Endothelial cell of umbilical vein (primary cell): ENCODE measurements around the gene FOXO6. TPM values are rescaled to one million over a fixed set of nuclear protein-coding genes. Genes with fewer than 3 reads are reported as not detected.

Experiments used
- BruUV-seq: library from RNA; stranded (reverse); fragments of 400-500 nt; replicated peaks from 2 replicates; lab custom pipeline; 2021; lab: Mats Ljungman, UMichigan
- CTCF ChIA-PET: fragments of 300-600, 350-600 bp; sonication (Branson Sonifier 250); formaldehyde crosslinking; loops from one replicate; lab custom pipeline; 2021; ENCODE audit warnings: antibody characterized with exemption, inconsistent platforms; lab: Charles Lee
- POLR2A ChIA-PET: fragments of 300-600, 350-600 bp; sonication (Branson Sonifier 250); formaldehyde crosslinking; loops from one replicate; lab custom pipeline; 2021; ENCODE audit warnings: antibody characterized with exemption, inconsistent platforms; lab: Charles Lee
- DNase-seq: peaks from one replicate; pipeline ENCODE4 v3.0.0-alpha.2; 2011; ENCODE audit warnings: low read depth, low spot score
- FAIRE-seq: peaks from 2 replicates; lab custom pipeline; 2011; peaks lifted over from hg19 to GRCh38; lab: Jason Lieb, UNC
- H2AFZ ChIP-seq: 2 replicates; pipeline ENCODE4 v1.6.0; 2012; ENCODE audit warnings: low read depth, low read length, control low read depth, inconsistent platforms
- H3K27ac ChIP-seq: 2 replicates; pipeline ENCODE4 v1.5.1; 2011; ENCODE audit warnings: low read depth, mild to moderate bottlenecking, control low read depth, low read length, moderate library complexity; ENCODE audit not compliant: insufficient read depth
- H3K27me3 ChIP-seq, 2 experiments: 2 replicates each; pipeline versions ENCODE4 v1.6.0 to v1.6.1; 2011; ENCODE audit warnings: low read length in 2 of 2, mixed read lengths in 1 of 2; ENCODE audit not compliant: control insufficient read depth in 2 of 2, insufficient read depth in 2 of 2
- H3K36me3 ChIP-seq, 2 experiments: 2 replicates in 1 of 2; 3 replicates in 1 of 2; pipeline ENCODE4 v1.5.1; 2011; ENCODE audit warnings: low read length in 2 of 2, mild to moderate bottlenecking in 1 of 2, moderate library complexity in 1 of 2; ENCODE audit not compliant: control insufficient read depth in 2 of 2, insufficient read depth in 2 of 2; ENCODE audit errors: extremely low read depth in 1 of 2
- H3K4me1 ChIP-seq: 3 replicates; pipeline ENCODE4 v1.5.1; 2011; ENCODE audit warnings: mild to moderate bottlenecking, low read length; ENCODE audit not compliant: control insufficient read depth, insufficient read depth; ENCODE audit errors: extremely low read depth
- H3K4me2 ChIP-seq: 2 replicates; pipeline ENCODE4 v1.6.1; 2011; ENCODE audit warnings: low read length, control low read depth, mixed read lengths; ENCODE audit not compliant: insufficient read depth
- H3K4me3 ChIP-seq, 3 experiments: fragments of 200-600 bp in 1 of 3; sonication (generic), shearing (Covaris generic) in 1 of 3; replicated peaks in 1 of 3; 2 replicates each; pipeline ENCODE4 v1.5.1; 2011 to 2016; ENCODE audit warnings: control low read depth in 3 of 3, low read length in 3 of 3, mild to moderate bottlenecking in 2 of 3, inconsistent platforms in 1 of 3, low read depth in 1 of 3, moderate library complexity in 1 of 3; ENCODE audit not compliant: insufficient read depth in 1 of 3
- H3K79me2 ChIP-seq: 2 replicates; pipeline ENCODE4 v1.6.0; 2012; ENCODE audit warnings: low read length, inconsistent platforms; ENCODE audit not compliant: control insufficient read depth, insufficient read depth
- H3K9ac ChIP-seq: replicated peaks from 2 replicates; pipeline ENCODE3; 2011; ENCODE audit warnings: low read length, control low read depth; ENCODE audit not compliant: insufficient read depth; ENCODE audit errors: extremely low read depth
- H3K9me1 ChIP-seq: replicated peaks from 3 replicates; pipeline ENCODE4 v1.6.0; 2011; ENCODE audit warnings: mild to moderate bottlenecking, low read length; ENCODE audit not compliant: control insufficient read depth, insufficient read depth; ENCODE audit errors: extremely low read depth
- H3K9me3 ChIP-seq: replicated peaks from 2 replicates; pipeline ENCODE4 v1.5.1; 2012; ENCODE audit warnings: low read length, inconsistent platforms; ENCODE audit not compliant: control insufficient read depth, insufficient read depth
- H4K20me1 ChIP-seq: replicated peaks from 2 replicates; pipeline ENCODE3; 2011; ENCODE audit warnings: mild to moderate bottlenecking, low read length; ENCODE audit not compliant: control insufficient read depth, insufficient read depth; ENCODE audit errors: extremely low read depth
- EZH2 ChIP-seq: IDR thresholded peaks from 2 replicates; pipeline ENCODE4 v1.6.1; 2012; ENCODE audit warnings: borderline replicate concordance, low read depth, mild to moderate bottlenecking, moderate library complexity, low read length, inconsistent platforms; ENCODE audit not compliant: severe bottlenecking
- FOS ChIP-seq: IDR thresholded peaks from 2 replicates; pipeline ENCODE4 v1.6.1; 2011; ENCODE audit warnings: mild to moderate bottlenecking, low read length, moderate library complexity, borderline replicate concordance; ENCODE audit not compliant: insufficient read depth
- GATA2 ChIP-seq: IDR thresholded peaks from 2 replicates; pipeline ENCODE4 v1.7.0; 2011; ENCODE audit warnings: low read depth, mild to moderate bottlenecking, moderate library complexity, mixed read lengths, low read length; ENCODE audit not compliant: insufficient read length, insufficient read depth
- JUN ChIP-seq: IDR thresholded peaks from 2 replicates; pipeline ENCODE4 v1.6.1; 2011; ENCODE audit warnings: borderline replicate concordance, low read depth; ENCODE audit not compliant: insufficient read length, insufficient read depth
- MYC ChIP-seq: IDR thresholded peaks from one replicate; pipeline ENCODE4 v1.6.1; 2011; ENCODE audit warnings: mild to moderate bottlenecking, low read depth, low read length
- POLR2A ChIP-seq: IDR thresholded peaks from 2 replicates; pipeline ENCODE4 v1.6.1; 2012; ENCODE audit warnings: low read depth, mild to moderate bottlenecking, control low read depth, low read length
- POLR2AphosphoS5 ChIP-seq: IDR thresholded peaks from 2 replicates; pipeline ENCODE4 v1.6.1; 2012; ENCODE audit warnings: low read depth, mild to moderate bottlenecking, control low read depth, low read length, moderate library complexity; ENCODE audit not compliant: insufficient read depth
- dilution Hi-C: fragments of 300-500 bp; cut with MboI; formaldehyde crosslinking; loops from one replicate; pipeline ENCODE4 v1.15.0; 2019; ENCODE audit warnings: low sequenced_read_pairs; ENCODE audit not compliant: extremely low pct_ligation_motif_present
- intact Hi-C: fragments of 100-400 bp; cut with micrococcal nuclease; formaldehyde crosslinking; loops from one replicate; pipeline ENCODE4 v1.10.0; 2022
- polyA plus RNA-seq, 4 experiments: library from polyadenylated mRNA; depleted of rRNA in 3 of 4; stranded (reverse) in 3 of 4; unstranded in 1 of 4; fragments of >200 nt; gene quantifications; 2 replicates each; pipeline versions ENCODE4 v1.2.1 to v1.2.3, GENCODE V29; 2011 to 2012; ENCODE audit warnings: missing spikeins in 1 of 4
- total RNA-seq: library from RNA; stranded (reverse); gene quantifications from 2 replicates; pipeline ENCODE4 v1.2.3, GENCODE V29; 2021
- TF ChIP-seq, protein P1 (sequence below): IDR thresholded peaks from 2 replicates; pipeline ENCODE4 v1.6.1; 2011; ENCODE audit not compliant: insufficient read depth, insufficient read length
- TF ChIP-seq, protein P2 (sequence below), 2 donors: IDR thresholded peaks; 1 replicate in 1 of 2; 2 replicates in 1 of 2; pipeline ENCODE4 v1.5.1; 2011; ENCODE audit warnings: low read length in 2 of 2, mild to moderate bottlenecking in 2 of 2, moderate library complexity in 2 of 2, control low read depth in 1 of 2, inconsistent platforms in 1 of 2, low read depth in 1 of 2; ENCODE audit not compliant: insufficient read depth in 1 of 2; ENCODE audit errors: extremely low read depth in 1 of 2

FOXO6 gene
- total and polyA plus RNA-seq, 2 donors (not counting 3 experiments of a cell fraction or from before 2014, with no cell fraction given), result 0.04 to 0.38 TPM

DNA sequence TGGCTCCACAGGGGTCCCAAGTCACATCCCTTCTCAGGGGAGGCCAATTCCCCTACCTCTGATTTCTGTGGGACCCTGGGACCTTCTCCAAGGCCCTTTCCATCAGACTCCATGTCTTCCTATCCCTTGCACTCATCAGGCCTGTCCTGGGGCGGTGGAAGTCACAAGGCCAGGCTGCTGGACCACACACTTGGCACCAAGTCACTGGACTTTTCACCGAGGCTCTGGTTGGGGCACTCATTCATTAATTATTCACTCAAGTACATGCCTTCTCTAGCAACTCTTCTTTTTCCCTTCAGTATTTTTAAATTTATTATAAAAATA lies 11.2 kb upstream of the FOXO6 start:
- no peak for DNase-seq
- no TSS peak for BruUV-seq

More for the DNA sequence above, 11.2 kb upstream of the FOXO6 start:
- Histone ChIP-seq H3K4me3 (no peak overlapping the region), H3K9me1 (no peaks in the 10 kb centered on the region), H2AFZ (no peak overlapping the region), H3K4me2 (no peak overlapping the region), H3K36me3 (no peaks in the 10 kb centered on the region), H3K79me2 (no peaks in the 10 kb centered on the region), H3K27ac (no peak overlapping the region), H3K4me1 (no peaks in the 10 kb centered on the region), H3K9me3 (no peaks in the 10 kb centered on the region), H3K9ac (no peak overlapping the region), H4K20me1 (no peaks in the 10 kb centered on the region), H3K27me3 (peaks cover 4 to 7% of the 10 kb centered on the region in 2 experiments)
- no peak for FAIRE-seq
- POLR2A ChIA-PET, result no interaction called here
- dilution Hi-C loops, result no loop called here
- intact Hi-C loops, result no loop called here
- TF ChIP-seq MYC, result no peak
- TF ChIP-seq FOS, result no peak
- no peak for TF ChIP-seq POLR2AphosphoS5
- TF ChIP-seq EZH2, result no peak
- TF ChIP-seq JUN, result no peak
- TF ChIP-seq POLR2A, result no peak
- TF ChIP-seq GATA2, result no peak
- TF ChIP-seq, protein P1, sequence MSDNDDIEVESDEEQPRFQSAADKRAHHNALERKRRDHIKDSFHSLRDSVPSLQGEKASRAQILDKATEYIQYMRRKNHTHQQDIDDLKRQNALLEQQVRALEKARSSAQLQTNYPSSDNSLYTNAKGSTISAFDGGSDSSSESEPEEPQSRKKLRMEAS, result no peak
- TF ChIP-seq, protein P2, sequence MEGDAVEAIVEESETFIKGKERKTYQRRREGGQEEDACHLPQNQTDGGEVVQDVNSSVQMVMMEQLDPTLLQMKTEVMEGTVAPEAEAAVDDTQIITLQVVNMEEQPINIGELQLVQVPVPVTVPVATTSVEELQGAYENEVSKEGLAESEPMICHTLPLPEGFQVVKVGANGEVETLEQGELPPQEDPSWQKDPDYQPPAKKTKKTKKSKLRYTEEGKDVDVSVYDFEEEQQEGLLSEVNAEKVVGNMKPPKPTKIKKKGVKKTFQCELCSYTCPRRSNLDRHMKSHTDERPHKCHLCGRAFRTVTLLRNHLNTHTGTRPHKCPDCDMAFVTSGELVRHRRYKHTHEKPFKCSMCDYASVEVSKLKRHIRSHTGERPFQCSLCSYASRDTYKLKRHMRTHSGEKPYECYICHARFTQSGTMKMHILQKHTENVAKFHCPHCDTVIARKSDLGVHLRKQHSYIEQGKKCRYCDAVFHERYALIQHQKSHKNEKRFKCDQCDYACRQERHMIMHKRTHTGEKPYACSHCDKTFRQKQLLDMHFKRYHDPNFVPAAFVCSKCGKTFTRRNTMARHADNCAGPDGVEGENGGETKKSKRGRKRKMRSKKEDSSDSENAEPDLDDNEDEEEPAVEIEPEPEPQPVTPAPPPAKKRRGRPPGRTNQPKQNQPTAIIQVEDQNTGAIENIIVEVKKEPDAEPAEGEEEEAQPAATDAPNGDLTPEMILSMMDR (IDR thresholded peaks at IDR 0.05; ENCODE audit: extremely low read depth in 1 of 2, insufficient read depth in 1 of 2, low read depth in 1 of 2, low read length in 2 of 2), result no peak
- CTCF ChIA-PET, result no interaction called here
